Measurements from ENCODE around the gene CHN2.

Gene CHN2

GRCh38 chr7:29445736-29446135 lies 251.2 kb downstream of the CHN2 start:
- DNase-seq = no peak

GRCh38 chr7:29447828-29448227 lies 253.3 kb downstream of the CHN2 start:
- DNase-seq = no peak

- DNase-seq = no peak
Observed at GRCh38 chr7:29449569-29450260, 255.1 kb downstream of the CHN2 start.

GRCh38 chr7:29453021-29453420 lies 258.4 kb downstream of the CHN2 start:
- no peak for DNase-seq

- no peak for DNase-seq
Observed at GRCh38 chr7:29454464-29454863, 259.9 kb downstream of the CHN2 start.

GRCh38 chr7:29454899-29455451 lies 260.4 kb downstream of the CHN2 start:
- no peak for DNase-seq

GRCh38 chr7:29457141-29457561 lies 262.6 kb downstream of the CHN2 start:
- DNase-seq = no peak

GRCh38 chr7:29457565-29458011 lies 263.0 kb downstream of the CHN2 start:
- DNase-seq = no peak

- no peak for DNase-seq
Observed at GRCh38 chr7:29458933-29459332, 264.4 kb downstream of the CHN2 start.

- DNase-seq = no peak
Observed at GRCh38 chr7:29459589-29459988, 265.0 kb downstream of the CHN2 start.

GRCh38 chr7:29461996-29462395 lies 267.4 kb downstream of the CHN2 start:
- DNase-seq = no peak

GRCh38 chr7:29463504-29464158 lies 269.1 kb downstream of the CHN2 start:
- DNase-seq = no peak

GRCh38 chr7:29464753-29465152 lies 270.2 kb downstream of the CHN2 start:
- no peak for DNase-seq

- no peak for DNase-seq
Observed at GRCh38 chr7:29467193-29467926, 272.8 kb downstream of the CHN2 start.

- no peak for DNase-seq
Observed at GRCh38 chr7:29468196-29468595, 273.6 kb downstream of the CHN2 start.

- no peak for DNase-seq
Observed at GRCh38 chr7:29469281-29469680, 274.7 kb downstream of the CHN2 start.

GRCh38 chr7:29469976-29470557 lies 275.5 kb downstream of the CHN2 start:
- no peak for DNase-seq

- DNase-seq = no peak
Observed at GRCh38 chr7:29471444-29472138, 277.0 kb downstream of the CHN2 start.

GRCh38 chr7:29476916-29477315 lies 282.3 kb downstream of the CHN2 start:
- DNase-seq = no peak

- DNase-seq = no peak
Observed at GRCh38 chr7:29478226-29478625, 283.7 kb downstream of the CHN2 start.

GRCh38 chr7:29478687-29479240 lies 284.2 kb downstream of the CHN2 start:
- no peak for DNase-seq

Data from suppressor macrophage treated with lipopolysaccharide for 1 hour (primary cell).